ENCODE measurements around the gene DRP2. TPM values are rescaled to one million over a fixed set of nuclear protein-coding genes. Genes with fewer than 3 reads are reported as not detected.

DRP2 gene
- total RNA-seq, 2 donors from 2014 or later, result 0.14 to 0.99 TPM

DNA sequence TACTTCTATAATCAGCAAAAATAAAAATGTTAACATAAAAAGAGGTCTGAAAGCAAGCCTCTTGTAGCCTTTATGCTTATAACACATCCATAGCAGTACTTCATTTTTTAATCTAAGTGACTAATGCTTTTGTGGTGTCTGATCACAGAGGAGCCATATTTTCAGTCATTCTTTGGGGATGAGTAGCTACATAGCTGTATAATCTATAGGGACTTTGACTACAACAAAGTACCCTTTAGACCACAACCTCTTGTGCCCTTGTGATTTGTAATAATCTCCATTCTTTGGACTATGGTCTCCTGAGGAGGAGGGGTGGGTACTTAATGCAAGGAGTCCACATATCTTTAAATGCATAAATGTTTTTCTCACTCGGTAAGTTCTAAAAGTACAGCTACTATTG is 9.6 kb downstream of the DRP2 start:
- Histone ChIP-seq H3K9me3 (no peaks in the 10 kb centered on the region), H3K4me3 (no peak overlapping the region), H3K27ac (no peak overlapping the region), H3K36me3 (no peaks in the 10 kb centered on the region), H3K27me3 (replicated peaks; ENCODE audit: insufficient read depth) (no peaks in the 10 kb centered on the region), H3K4me1 (ENCODE audit: control insufficient read depth in 1 of 2, low read depth in 2 of 2) (no peaks in the 10 kb centered on the region)
- ATAC-seq (ENCODE audit: insufficient number of reproducible peaks, low FRiP score, low read depth) (no peak), DNase-seq (ENCODE audit: low spot score) (no peak)
- TF ChIP-seq, protein P1, sequence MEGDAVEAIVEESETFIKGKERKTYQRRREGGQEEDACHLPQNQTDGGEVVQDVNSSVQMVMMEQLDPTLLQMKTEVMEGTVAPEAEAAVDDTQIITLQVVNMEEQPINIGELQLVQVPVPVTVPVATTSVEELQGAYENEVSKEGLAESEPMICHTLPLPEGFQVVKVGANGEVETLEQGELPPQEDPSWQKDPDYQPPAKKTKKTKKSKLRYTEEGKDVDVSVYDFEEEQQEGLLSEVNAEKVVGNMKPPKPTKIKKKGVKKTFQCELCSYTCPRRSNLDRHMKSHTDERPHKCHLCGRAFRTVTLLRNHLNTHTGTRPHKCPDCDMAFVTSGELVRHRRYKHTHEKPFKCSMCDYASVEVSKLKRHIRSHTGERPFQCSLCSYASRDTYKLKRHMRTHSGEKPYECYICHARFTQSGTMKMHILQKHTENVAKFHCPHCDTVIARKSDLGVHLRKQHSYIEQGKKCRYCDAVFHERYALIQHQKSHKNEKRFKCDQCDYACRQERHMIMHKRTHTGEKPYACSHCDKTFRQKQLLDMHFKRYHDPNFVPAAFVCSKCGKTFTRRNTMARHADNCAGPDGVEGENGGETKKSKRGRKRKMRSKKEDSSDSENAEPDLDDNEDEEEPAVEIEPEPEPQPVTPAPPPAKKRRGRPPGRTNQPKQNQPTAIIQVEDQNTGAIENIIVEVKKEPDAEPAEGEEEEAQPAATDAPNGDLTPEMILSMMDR (IDR thresholded peaks at IDR 0.05), result no peak

DNA sequence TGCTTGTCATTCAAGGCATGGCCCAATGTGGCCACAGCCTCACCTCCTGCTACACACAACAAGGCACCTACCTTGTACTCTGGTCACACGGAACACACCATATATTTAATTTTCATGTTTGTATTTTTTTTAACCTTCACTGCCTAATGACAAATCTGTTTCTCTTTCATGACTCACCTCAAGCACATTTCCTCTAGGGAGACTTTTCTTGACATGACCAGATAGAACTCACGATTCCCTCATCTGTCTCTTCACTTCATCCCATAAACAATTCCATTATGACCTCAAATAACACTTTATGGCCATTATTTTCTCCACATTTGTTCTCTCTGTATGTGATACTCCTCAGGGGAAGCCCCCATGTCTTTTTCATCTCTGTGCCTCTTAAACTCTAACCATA is 11.1 kb downstream of the DRP2 start:
- ATAC-seq (ENCODE audit: insufficient number of reproducible peaks, low FRiP score, low read depth) (no peak), DNase-seq (ENCODE audit: low spot score) (no peak)
- H3K36me3 ChIP-seq, result no peaks in the 10 kb centered on the region
- TF ChIP-seq, protein P1 (IDR thresholded peaks at IDR 0.05), result no peak
- no peaks in the 10 kb centered on the region for H3K27me3 ChIP-seq (replicated peaks; ENCODE audit: insufficient read depth)
- no peak overlapping the region for H3K4me3 ChIP-seq
- no peaks in the 10 kb centered on the region for H3K4me1 ChIP-seq (ENCODE audit: control insufficient read depth in 1 of 2, low read depth in 2 of 2)
- no peaks in the 10 kb centered on the region for H3K9me3 ChIP-seq
- H3K27ac ChIP-seq, result no peak overlapping the region

DNA sequence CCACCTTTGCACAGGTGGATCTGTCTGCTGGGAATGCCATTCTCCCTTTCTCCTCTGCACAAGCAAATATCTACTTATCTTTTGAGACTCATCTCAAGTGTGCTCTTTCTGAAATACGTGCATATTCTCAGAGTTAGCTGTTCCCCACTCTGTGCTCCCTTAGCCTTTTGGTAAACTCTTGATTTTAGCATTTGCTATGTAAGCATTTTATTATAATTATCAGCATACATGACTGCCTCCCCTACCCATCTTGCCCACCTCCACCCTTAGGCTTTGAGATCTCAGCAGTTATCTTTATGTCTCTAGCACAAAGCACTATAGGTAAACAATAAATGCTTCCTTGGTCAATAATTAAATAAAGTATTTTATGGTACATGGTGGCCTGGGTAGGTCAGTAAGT is 11.5 kb downstream of the DRP2 start:
- DNase-seq (ENCODE audit: low spot score) (no peak), ATAC-seq (ENCODE audit: insufficient number of reproducible peaks, low FRiP score, low read depth) (no peak)
- Histone ChIP-seq H3K27ac (no peak overlapping the region), H3K36me3 (no peaks in the 10 kb centered on the region), H3K27me3 (replicated peaks; ENCODE audit: insufficient read depth) (no peaks in the 10 kb centered on the region), H3K4me1 (ENCODE audit: control insufficient read depth in 1 of 2, low read depth in 2 of 2) (no peaks in the 10 kb centered on the region), H3K9me3 (no peaks in the 10 kb centered on the region), H3K4me3 (no peak overlapping the region)
- TF ChIP-seq, protein P1 (IDR thresholded peaks at IDR 0.05), result no peak

DNA sequence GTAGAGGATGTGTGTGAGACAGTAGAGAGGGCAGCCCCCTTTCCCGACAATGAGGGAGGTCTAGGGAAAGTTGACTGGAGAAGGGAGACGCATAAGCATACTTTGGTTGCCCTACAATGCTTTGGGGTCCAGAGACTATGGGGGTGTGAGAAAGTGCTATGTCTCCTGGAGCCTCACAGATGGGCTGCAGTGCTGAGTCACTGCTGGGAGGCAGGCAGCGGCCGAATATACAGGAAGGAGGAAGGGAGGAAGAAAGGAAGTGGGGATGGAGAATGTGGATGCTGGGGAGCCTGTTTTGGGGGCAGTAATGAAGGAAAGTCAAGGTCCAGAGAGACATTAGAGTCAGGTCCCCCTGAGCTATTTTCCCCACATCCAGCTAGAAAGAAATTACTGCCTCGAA is 12.7 kb downstream of the DRP2 start:
- TF ChIP-seq, protein P1 (IDR thresholded peaks at IDR 0.05), result no peak
- Histone ChIP-seq H3K27ac (no peak overlapping the region), H3K27me3 (replicated peaks; ENCODE audit: insufficient read depth) (no peaks in the 10 kb centered on the region), H3K9me3 (no peaks in the 10 kb centered on the region), H3K4me1 (ENCODE audit: control insufficient read depth in 1 of 2, low read depth in 2 of 2) (no peaks in the 10 kb centered on the region), H3K36me3 (no peaks in the 10 kb centered on the region), H3K4me3 (no peak overlapping the region)
- ATAC-seq (ENCODE audit: insufficient number of reproducible peaks, low FRiP score, low read depth), result no peak
- no peak for DNase-seq (ENCODE audit: low spot score)

DNA sequence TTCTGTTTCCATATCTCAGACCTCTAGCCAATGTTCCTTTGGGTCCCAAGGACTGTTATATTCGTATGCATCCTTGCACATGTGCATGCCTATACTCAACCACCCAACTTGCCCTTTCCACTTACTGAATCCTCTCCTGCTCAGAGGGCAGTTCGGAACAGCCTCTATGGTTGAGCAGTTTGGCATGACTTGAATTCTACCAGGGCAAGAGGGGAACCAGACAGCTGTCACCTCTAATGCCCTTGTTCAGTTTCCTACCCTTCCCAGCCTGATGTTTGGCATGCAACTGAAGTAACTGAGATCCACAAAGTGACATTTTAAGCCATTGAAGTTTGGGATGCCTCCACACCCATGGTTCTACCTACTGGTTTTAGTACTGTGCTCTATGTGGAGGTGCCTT is 17.5 kb downstream of the DRP2 start:
- Histone ChIP-seq H3K4me3 (no peak overlapping the region), H3K27me3 (replicated peaks; ENCODE audit: insufficient read depth) (no peaks in the 10 kb centered on the region), H3K27ac (no peak overlapping the region), H3K9me3 (no peaks in the 10 kb centered on the region), H3K4me1 (ENCODE audit: control insufficient read depth in 1 of 2, low read depth in 2 of 2) (no peaks in the 10 kb centered on the region), H3K36me3 (no peaks in the 10 kb centered on the region)
- DNase-seq (ENCODE audit: low spot score), result no peak
- TF ChIP-seq, protein P1 (IDR thresholded peaks at IDR 0.05), result no peak
- ATAC-seq (ENCODE audit: insufficient number of reproducible peaks, low FRiP score, low read depth), result no peak
